ENCODE measurements around the gene SEC14L5.

Gene SEC14L5

DNA sequence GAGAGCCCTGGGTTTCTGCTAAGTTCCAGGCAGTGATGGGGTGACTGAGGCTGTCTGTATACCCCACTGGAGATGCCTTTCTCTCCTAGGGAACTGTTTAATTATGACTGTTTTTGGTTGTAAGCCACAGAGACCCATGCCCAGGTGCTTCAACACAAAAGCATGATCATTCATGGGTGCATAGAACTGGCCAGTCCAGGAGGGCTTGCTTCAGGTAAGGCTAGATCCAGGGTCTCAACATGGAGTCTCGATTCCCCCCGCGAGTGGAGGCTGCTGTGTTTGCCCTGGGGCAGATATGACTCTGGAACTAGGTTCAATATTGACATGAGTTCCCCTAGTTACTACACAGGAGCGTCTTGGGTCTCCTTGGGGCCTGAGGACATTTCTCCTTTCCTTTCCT lies 57.8 kb downstream of the SEC14L5 start:
- Histone ChIP-seq H3K36me3 (ENCODE audit: insufficient read depth, low read length) (no peaks in the 10 kb centered on the region), H3K9ac (ENCODE audit: insufficient read length) (no peak overlapping the region), H3K9me3 (ENCODE audit: low read depth, low read length) (no peaks in the 10 kb centered on the region), H3K4me3 (no peak overlapping the region), H3K27ac (no peak overlapping the region)
- no peak for DNase-seq (ENCODE audit: low read depth, low spot score)
- TF ChIP-seq POLR2AphosphoS5 (IDR thresholded peaks at IDR 0.05; ENCODE audit: borderline replicate concordance, low read depth, low read length) (no peak), FOXP2 (optimal IDR thresholded peaks at IDR 0.05; ENCODE audit: control extremely low read depth, extremely low read length, insufficient read depth) (no peak), EZH2 (IDR thresholded peaks at IDR 0.05) (no peak)

DNA sequence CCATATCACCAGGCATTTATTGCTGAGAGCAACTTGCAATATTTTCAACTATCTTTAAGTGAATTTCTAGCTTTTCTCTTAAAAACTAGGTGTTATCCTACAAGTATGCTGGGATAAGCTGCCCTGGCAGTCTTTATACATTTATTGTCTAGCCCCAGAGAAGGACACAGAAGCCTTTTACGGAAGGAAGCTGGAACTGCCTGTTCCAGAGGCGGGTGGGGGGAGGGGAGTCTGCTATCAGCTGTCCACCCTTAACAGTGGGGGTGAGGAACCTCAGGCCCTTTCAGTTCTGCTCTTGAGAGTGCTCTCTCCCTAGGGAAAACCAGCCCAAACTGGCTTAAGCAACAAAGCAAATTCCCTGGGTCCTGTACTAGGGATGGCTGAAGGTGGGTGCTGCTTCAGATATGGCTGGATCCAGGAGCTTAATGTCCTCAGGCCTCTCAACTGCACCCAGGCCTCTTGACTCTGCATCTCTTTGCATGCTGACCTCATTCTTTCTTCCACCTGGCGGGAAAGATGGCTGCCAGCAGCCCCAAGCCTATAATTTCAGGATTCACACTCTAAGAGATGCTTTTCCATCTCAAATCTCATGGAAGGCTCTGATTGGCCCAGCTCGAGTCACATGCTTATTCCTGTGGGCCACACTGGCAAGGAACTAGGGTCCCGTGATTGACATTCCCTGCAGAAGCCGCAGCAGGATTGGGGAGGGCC lies 59.0 kb downstream of the SEC14L5 start:
- no peak overlapping the region for H3K4me3 ChIP-seq
- TF ChIP-seq FOXP2 (optimal IDR thresholded peaks at IDR 0.05; ENCODE audit: control extremely low read depth, extremely low read length, insufficient read depth) (no peak), EZH2 (IDR thresholded peaks at IDR 0.05) (no peak), POLR2AphosphoS5 (IDR thresholded peaks at IDR 0.05; ENCODE audit: borderline replicate concordance, low read depth, low read length) (no peak)
- no peaks in the 10 kb centered on the region for H3K36me3 ChIP-seq (ENCODE audit: insufficient read depth, low read length)
- no peak for DNase-seq (ENCODE audit: low read depth, low spot score)
- H3K9me3 ChIP-seq (ENCODE audit: low read depth, low read length), result no peaks in the 10 kb centered on the region
- no peak overlapping the region for H3K9ac ChIP-seq (ENCODE audit: insufficient read length)
- no peak overlapping the region for H3K27ac ChIP-seq

DNA sequence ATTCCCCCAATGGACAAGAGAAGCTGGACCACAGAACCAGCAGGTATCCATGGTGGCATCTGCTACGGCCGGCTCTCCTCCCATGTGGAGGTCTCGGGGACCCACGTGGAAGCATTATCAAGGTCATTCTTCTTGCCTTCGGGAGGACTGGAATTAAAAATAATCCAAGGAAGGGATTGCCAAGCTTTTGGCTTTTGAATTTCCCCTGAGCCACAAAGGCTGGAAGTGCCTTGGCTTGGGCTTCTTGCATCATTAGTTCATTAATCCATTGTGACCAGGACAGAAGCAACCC lies 59.5 kb downstream of the SEC14L5 start:
- H3K9me3 ChIP-seq (ENCODE audit: low read depth, low read length), result no peaks in the 10 kb centered on the region
- no peak for DNase-seq (ENCODE audit: low read depth, low spot score)
- no peak overlapping the region for H3K27ac ChIP-seq
- TF ChIP-seq FOXP2 (optimal IDR thresholded peaks at IDR 0.05; ENCODE audit: control extremely low read depth, extremely low read length, insufficient read depth) (no peak), POLR2AphosphoS5 (IDR thresholded peaks at IDR 0.05; ENCODE audit: borderline replicate concordance, low read depth, low read length) (no peak), EZH2 (IDR thresholded peaks at IDR 0.05) (no peak)
- H3K4me3 ChIP-seq, result no peak overlapping the region
- H3K9ac ChIP-seq (ENCODE audit: insufficient read length), result no peak overlapping the region
- no peaks in the 10 kb centered on the region for H3K36me3 ChIP-seq (ENCODE audit: insufficient read depth, low read length)

DNA sequence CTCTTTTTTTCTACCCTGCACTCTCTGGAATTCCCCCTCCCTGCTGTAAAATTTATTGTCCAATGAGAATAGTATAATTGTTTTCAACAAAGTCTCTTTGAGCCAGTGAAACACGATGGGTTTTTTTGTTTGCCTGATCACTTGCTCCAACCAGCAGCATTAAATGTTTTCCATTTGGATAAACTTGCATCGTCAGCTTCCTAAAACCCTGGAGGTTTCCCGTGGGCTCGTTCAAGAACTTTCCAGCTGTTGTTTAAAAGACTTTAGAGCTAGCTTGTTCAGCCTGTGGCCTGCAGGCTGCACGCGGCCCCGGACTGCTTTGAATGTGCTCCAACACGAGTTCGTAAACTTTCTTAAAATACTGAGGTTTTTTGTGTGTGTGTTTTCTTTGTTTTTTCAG lies 60.7 kb downstream of the SEC14L5 start:
- no peak overlapping the region for H3K9ac ChIP-seq (ENCODE audit: insufficient read length)
- TF ChIP-seq FOXP2 (optimal IDR thresholded peaks at IDR 0.05; ENCODE audit: control extremely low read depth, extremely low read length, insufficient read depth) (no peak), POLR2AphosphoS5 (IDR thresholded peaks at IDR 0.05; ENCODE audit: borderline replicate concordance, low read depth, low read length) (no peak), EZH2 (IDR thresholded peaks at IDR 0.05) (no peak)

DNA sequence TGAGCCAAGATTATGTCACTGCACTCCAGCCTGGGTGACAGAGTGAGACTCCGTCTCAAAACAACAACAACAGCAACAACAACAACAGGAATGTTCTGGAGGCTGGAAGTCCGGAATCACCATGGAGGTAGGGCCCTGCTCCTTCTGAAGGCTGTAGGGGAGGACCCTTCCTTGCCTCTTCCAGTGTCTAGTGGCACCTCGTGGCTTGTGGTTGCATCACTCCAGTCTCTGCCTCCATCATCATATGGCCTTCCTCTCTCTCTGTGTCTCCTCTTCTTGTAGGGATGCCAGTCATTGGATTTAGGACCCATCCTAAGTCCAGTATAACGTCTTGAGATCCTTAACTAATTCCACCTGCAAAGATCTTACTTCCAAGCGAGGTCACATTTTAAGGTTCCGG lies 61.6 kb downstream of the SEC14L5 start:
- Histone ChIP-seq H3K4me3 (no peak overlapping the region), H3K9ac (ENCODE audit: insufficient read length) (no peak overlapping the region), H3K36me3 (ENCODE audit: insufficient read depth, low read length) (no peaks in the 10 kb centered on the region), H3K27ac (no peak overlapping the region), H3K9me3 (ENCODE audit: low read depth, low read length) (no peaks in the 10 kb centered on the region)
- TF ChIP-seq POLR2AphosphoS5 (IDR thresholded peaks at IDR 0.05; ENCODE audit: borderline replicate concordance, low read depth, low read length) (no peak), FOXP2 (optimal IDR thresholded peaks at IDR 0.05; ENCODE audit: control extremely low read depth, extremely low read length, insufficient read depth) (no peak), EZH2 (IDR thresholded peaks at IDR 0.05) (no peak)
- no peak for DNase-seq (ENCODE audit: low read depth, low spot score)

More for the DNA sequence above, 60.7 kb downstream of the SEC14L5 start:
- Histone ChIP-seq H3K27ac (no peak overlapping the region), H3K9me3 (ENCODE audit: low read depth, low read length) (no peaks in the 10 kb centered on the region), H3K4me3 (no peak overlapping the region), H3K36me3 (ENCODE audit: insufficient read depth, low read length) (no peaks in the 10 kb centered on the region)
- DNase-seq (ENCODE audit: low read depth, low spot score), result no peak

DNA sequence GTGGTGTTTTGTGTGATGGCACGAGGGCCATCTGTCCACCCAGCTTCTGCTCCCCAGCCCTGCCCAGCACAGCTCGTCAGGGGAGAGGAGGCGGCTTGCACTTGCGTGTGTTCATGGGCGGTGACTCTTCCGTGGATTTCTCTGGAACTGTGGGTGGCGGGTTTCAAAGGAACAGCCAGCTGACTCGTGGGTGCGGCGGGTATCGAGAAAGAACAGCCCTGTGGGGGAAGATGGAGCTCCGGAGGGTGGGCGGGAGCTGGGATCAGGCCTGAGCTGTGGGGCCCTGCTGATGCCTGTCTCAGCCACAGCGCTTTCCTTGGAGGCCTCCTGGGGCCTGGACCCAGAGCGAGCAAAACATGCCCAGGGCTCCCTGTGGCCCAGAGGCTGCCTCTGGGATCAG lies 62.4 kb downstream of the SEC14L5 start:
- Histone ChIP-seq H3K9me3 (ENCODE audit: low read depth, low read length) (no peaks in the 10 kb centered on the region), H3K27ac (no peak overlapping the region), H3K9ac (ENCODE audit: insufficient read length) (no peak overlapping the region), H3K4me3 (no peak overlapping the region), H3K36me3 (ENCODE audit: insufficient read depth, low read length) (no peaks in the 10 kb centered on the region)
- TF ChIP-seq POLR2AphosphoS5 (IDR thresholded peaks at IDR 0.05; ENCODE audit: borderline replicate concordance, low read depth, low read length), result no peak
- TF ChIP-seq FOXP2 (optimal IDR thresholded peaks at IDR 0.05; ENCODE audit: control extremely low read depth, extremely low read length, insufficient read depth), result no peak
- TF ChIP-seq EZH2 (IDR thresholded peaks at IDR 0.05), result no peak
- no peak for DNase-seq (ENCODE audit: low read depth, low spot score)

DNA sequence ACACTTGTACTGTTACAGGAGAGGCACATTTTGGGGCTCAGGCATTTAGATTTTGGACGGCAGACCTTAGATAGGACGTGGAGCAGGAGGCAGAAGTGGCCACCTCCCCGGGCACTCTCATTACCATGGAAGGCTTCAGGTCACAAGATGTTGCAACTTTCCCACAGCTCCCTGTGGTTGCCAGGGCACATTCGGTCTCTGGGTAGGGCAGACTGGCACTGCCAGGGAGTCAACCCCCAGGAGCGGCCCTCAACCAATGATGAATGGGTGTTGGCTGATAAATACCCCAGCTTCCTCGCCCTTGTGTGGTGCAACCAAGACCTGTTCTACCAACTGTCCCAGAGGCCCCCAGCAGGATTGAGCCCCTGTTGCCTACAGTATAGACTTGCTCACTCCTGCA lies 64.4 kb downstream of the SEC14L5 start:
- no peak for TF ChIP-seq EZH2 (IDR thresholded peaks at IDR 0.05)
- TF ChIP-seq FOXP2 (optimal IDR thresholded peaks at IDR 0.05; ENCODE audit: control extremely low read depth, extremely low read length, insufficient read depth), result no peak
- TF ChIP-seq POLR2AphosphoS5 (IDR thresholded peaks at IDR 0.05; ENCODE audit: borderline replicate concordance, low read depth, low read length), result no peak

DNA sequence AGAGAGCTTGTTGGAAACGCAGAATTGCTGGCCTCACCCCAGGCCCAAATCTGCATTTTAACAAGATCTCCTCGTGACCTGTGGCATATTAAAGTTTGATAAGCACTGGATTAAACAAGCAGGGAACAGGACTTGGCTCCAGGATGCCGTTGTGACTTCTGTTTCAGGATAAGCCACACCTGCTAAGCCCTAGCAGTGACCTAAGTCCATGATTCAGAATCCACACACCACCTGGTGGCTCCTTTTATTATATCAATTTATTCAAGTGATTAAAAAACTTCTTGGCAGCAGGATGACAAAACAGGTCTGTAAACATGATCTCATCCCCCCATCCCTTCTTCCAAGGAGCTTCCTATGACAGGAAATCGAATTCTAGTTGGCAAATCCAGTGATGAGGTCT lies 66.5 kb downstream of the SEC14L5 start:
- Histone ChIP-seq H3K36me3 (ENCODE audit: insufficient read depth, low read length) (no peaks in the 10 kb centered on the region), H3K9me3 (ENCODE audit: low read depth, low read length) (no peaks in the 10 kb centered on the region), H3K9ac (ENCODE audit: insufficient read length) (no peak overlapping the region), H3K4me3 (no peak overlapping the region), H3K27ac (no peak overlapping the region)
- no peak for DNase-seq (ENCODE audit: low read depth, low spot score)
- TF ChIP-seq FOXP2 (optimal IDR thresholded peaks at IDR 0.05; ENCODE audit: control extremely low read depth, extremely low read length, insufficient read depth) (no peak), EZH2 (IDR thresholded peaks at IDR 0.05) (no peak), POLR2AphosphoS5 (IDR thresholded peaks at IDR 0.05; ENCODE audit: borderline replicate concordance, low read depth, low read length) (no peak)

More for the DNA sequence above, 64.4 kb downstream of the SEC14L5 start:
- Histone ChIP-seq H3K4me3 (no peak overlapping the region), H3K9me3 (ENCODE audit: low read depth, low read length) (no peaks in the 10 kb centered on the region), H3K27ac (no peak overlapping the region), H3K9ac (ENCODE audit: insufficient read length) (no peak overlapping the region), H3K36me3 (ENCODE audit: insufficient read depth, low read length) (no peaks in the 10 kb centered on the region)
- DNase-seq (ENCODE audit: low read depth, low spot score), result no peak

DNA sequence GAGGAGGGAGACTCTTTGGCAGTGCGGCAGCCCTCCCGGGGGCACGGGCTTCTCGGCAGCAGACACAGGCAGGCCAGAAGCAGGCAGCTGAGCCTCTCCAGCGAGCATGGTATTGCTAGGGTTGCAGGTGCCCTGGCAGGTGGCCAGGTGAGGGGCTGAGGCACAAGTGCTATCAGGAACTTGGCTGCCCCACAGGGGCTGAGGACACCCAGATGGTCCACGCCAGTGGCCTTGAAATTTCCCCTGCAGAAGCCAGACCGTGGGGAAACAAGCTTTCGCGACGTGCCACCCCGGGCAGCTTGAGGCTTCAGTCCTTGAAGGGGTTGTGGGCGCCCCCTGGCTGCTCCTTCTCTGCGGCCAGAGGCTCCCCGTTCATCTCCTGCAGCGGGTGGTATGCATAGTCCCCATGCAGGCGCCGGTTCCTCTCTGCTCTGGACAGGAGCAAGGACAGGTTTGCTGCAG lies 67.1 kb downstream of the SEC14L5 start:
- H3K9ac ChIP-seq (ENCODE audit: insufficient read length), result no peak overlapping the region
- no peak for DNase-seq (ENCODE audit: low read depth, low spot score)
- TF ChIP-seq EZH2 (IDR thresholded peaks at IDR 0.05) (no peak), POLR2AphosphoS5 (IDR thresholded peaks at IDR 0.05; ENCODE audit: borderline replicate concordance, low read depth, low read length) (no peak), FOXP2 (optimal IDR thresholded peaks at IDR 0.05; ENCODE audit: control extremely low read depth, extremely low read length, insufficient read depth) (no peak)
- H3K27ac ChIP-seq, result no peak overlapping the region
- no peaks in the 10 kb centered on the region for H3K36me3 ChIP-seq (ENCODE audit: insufficient read depth, low read length)
- no peaks in the 10 kb centered on the region for H3K9me3 ChIP-seq (ENCODE audit: low read depth, low read length)
- no peak overlapping the region for H3K4me3 ChIP-seq

Data from SK-N-MC (cell line).